AG20443 (cell line): Measurements from ENCODE around the gene GLB1L.
"Not testable (repeated sequence)": the region's sequence is repeated elsewhere in the genome, so short reads cannot be mapped to it uniquely, and the experiment has no call there.

ENCODE experiments used
- DNase-seq: peaks from one replicate; pipeline ENCODE4 v3.0.0; 2012; ENCODE audit warnings: low spot score, mixed read lengths

The GLB1L gene

GRCh38 chr2:219245148-219245898 lies at the start of gene GLB1L, which contains the start of gene STK16:
Gene GLB1L, minus strand, starts transcription at chr2:219245444. Its CDS starts 1,871 bp downstream, at chr2:219243573.
Gene STK16, plus strand, starts transcription at chr2:219245479. Its CDS starts 521 bp downstream, at chr2:219246000.
- DNase-seq: peak; percentile 97

GRCh38 chr2:219294356-219295351 lies 49.4 kb upstream of the GLB1L start:
- DNase-seq: peak; percentile 95

DNA sequence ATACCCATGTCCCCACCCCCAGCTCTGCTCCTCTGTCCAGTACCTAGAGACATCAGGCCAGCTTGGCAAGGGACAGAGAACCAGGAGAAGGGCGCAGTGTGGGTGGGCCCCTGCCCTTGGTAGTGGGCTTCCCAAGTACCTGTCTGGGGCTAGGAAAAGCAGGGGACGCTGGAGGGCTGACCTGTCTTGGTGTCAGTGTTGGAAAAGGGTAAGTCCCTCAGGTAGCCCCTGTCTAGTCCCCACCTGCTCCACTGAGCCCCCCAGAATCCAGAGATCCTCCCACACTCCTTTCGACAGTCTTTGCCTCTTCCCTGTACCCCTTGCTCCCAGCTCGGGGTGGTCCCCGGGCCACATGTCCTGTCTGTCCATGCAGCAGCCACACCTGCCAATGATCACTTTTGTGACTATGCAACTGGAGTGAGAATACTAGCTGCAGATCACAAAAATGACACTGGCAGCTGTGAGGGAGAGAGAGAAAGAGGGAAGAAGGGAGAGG lies 48.5 kb upstream of the GLB1L start:
- DNase-seq: no peak

DNA sequence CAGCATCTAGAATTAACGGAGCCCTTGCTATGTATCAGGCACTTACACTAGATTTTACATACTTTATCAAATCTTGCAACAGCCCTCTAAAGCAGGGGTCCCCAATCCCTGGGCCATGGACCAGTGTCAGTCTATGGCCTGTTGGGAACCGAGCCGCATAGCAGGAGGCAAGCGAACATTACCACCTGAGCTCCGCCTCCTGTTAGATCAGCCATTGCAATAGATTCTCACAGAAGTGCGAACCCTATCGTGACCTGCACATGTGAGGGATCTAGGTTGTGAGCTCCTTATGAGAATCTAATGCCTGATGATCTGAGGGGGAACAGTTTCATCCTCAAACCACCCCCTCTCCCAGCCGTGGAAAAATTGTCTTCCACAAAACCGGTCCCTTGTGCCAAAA lies 47.4 kb upstream of the GLB1L start:
- DNase-seq: no peak

- no peak for DNase-seq
Measured at GRCh38 chr2:219291910-219292490, 46.8 kb upstream of the GLB1L start.

DNA sequence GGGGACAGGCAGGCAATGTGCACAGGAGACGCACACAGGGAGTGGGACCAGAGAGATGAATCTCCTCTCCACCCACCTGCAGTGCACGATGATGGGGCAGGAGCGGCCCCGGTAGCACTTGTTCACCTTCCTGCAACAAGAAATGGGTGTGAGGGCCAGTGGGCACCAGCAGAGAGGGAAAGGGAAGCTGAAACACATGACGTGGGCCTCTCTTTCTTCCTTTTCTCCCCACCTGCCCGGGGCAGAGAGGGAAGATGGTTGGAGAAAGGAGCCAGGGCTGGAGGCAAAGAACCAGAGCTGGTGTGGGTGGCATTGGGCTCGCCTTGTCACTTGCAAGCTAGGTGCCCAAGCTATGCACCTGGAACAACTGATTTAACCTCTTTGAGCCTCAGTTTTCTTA lies 46.1 kb upstream of the GLB1L start:
- DNase-seq: no peak

GRCh38 chr2:219290381-219291171 lies 45.3 kb upstream of the GLB1L start:
- DNase-seq: no peak

DNA sequence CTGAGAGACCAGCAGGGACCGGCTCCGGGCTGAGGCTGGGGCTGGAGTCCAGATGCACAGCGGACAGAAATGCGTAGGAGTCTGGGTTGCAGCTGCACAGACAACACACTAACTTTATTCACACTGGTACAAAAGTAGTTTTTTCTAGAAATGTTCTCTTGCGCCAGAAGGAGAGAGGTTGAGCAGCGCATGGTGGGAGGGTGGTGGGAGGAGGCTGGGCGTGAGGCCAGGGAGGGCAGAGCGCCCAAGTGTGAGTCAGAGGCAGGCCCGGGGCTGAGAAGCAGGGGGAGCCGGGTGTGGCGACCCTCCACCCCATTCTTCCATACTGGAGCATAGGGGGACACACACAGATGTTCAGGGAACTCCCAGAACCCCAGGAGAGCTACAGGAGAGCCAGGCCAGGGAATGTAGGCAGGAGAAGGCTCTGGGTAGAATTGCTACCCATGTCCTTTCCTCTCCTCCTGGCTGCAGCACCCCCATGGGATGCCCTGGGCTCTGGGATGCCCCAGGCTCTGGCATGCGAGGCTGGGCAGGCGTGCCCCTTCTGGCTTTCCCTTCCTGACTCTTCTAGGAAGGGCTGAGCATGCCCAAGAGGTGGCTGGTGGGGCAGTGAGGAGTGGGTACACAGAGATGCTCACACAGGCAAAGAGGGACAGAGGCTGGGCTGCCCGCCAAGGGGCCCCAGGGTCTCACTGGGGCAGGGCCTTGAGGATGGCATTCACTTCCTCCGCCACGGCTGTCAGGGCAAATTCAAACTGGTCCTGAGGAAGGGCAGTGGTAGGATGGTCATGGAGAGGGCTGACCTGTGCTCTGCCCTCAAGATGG lies 44.5 kb upstream of the GLB1L start:
- DNase-seq: peak; percentile 90

- no peak for DNase-seq
Measured at GRCh38 chr2:219289195-219289536, 43.9 kb upstream of the GLB1L start.

DNA sequence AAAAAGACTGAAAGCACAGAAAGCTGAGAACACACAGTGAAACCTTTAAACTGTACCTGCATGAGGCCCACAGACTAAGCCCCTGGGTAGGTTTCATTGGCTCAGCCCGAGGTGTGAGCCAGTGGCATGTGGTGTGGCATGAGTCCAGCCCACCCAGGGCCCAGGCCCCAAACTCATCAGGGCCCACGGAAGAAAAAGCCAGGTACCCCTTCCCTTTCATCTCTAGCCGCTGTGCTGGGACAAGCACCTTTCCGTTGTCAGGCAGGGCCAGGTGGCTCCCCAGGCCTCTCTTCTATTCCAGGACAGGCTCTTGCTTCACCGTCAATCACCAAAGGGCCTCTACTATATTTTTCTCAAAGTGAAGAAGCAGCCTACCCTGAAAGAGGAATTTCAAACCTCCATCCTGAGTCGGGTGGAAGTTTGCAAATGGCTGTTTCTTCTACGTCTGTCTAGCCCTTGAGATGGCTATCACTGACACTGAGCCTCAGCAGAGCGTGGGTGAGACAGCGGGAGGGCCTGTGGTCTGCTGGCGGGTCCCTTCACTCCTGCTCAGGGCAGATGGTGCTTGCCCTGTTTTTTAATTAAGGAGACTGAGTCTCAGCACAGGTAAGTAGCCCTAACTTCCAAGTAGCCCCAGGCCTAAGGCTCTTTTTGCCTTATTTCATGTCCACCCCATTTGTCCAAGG lies 42.5 kb upstream of the GLB1L start:
- DNase-seq: no peak

DNA sequence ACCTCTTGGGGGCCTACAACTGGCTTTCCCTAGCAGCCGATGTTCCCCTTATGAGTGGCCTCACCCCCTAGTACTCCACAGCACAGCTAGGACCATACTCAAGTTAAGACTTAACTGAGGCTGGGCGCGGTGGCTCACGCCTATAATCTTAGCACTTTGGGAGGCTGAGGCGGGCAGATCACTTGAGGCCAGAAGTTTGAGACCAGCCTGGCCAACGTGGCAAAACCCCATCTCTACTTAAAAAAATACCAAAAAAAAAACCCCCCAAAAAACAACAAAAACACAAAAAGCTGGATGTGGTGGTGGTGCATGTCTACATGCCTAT lies 41.8 kb upstream of the GLB1L start:
- DNase-seq: not testable (repeated sequence)

DNA sequence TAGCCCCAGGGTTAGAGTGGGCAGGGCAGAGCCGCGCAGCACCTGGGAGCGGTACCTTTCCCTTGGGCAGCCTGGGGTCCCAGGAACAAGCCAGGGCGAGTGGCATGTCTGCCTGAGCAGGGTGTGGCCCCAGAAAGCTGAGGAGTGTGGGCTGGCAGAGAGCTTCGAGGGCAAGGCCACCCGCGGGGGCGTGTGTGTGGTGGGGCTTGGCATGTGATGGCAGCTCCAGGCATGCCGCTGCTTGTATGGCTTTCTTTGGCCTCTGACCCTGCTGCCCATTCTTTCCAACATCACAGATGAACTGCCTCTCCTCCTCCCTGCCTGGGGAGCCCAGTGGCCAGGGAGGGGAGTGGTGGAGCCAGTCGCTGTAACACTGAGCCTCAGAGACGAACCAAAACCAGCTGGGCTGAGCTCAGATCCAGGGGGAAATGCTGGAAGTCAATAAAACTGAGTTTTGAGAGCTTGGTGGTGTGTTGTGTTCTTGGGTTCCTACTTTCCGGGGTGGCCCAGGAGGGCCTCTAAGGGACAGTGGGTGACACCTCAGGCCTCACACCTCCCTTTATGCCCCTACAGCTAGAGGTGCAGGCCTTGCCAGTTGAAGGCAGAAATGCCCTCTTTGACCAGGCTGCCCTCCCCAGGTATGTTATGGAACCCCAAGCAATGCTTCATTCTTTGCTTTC lies 41.3 kb upstream of the GLB1L start:
- DNase-seq: no peak

DNA sequence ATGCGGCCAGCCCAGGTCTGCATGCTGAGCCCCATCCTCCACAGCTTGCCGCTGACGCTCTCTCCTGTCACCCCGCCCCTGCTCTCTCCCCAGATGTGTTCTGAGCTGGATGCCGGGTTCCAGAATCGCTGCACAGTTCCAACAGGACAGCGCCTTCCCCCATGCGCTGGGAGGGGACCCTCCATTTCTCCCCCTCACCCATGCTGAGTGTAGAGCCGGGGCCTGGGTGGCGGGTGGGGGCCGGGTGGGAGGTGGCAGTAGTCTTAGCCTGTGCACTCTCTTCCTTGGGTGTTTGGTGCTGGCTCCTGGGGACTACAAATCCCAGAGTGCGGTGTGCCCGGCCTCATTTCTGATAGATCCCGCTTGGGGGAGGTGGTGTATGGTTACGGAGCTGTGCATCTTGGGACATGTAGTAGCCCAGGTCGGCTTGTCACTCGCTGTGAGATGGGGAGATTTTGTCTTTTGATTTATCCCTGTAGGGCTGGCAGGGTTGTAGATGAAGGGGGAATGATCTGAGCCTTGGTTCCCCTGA lies 40.7 kb upstream of the GLB1L start:
- peak; percentile 77 for DNase-seq

- no peak for DNase-seq
Measured at GRCh38 chr2:219285373-219285735, 40.1 kb upstream of the GLB1L start.

GRCh38 chr2:219284501-219285372 lies 39.5 kb upstream of the GLB1L start:
- no peak for DNase-seq

GRCh38 chr2:219282943-219283581 lies 37.8 kb upstream of the GLB1L start:
- DNase-seq: no peak

- no peak for DNase-seq
Measured at GRCh38 chr2:219282375-219282774, 37.1 kb upstream of the GLB1L start.

DNA sequence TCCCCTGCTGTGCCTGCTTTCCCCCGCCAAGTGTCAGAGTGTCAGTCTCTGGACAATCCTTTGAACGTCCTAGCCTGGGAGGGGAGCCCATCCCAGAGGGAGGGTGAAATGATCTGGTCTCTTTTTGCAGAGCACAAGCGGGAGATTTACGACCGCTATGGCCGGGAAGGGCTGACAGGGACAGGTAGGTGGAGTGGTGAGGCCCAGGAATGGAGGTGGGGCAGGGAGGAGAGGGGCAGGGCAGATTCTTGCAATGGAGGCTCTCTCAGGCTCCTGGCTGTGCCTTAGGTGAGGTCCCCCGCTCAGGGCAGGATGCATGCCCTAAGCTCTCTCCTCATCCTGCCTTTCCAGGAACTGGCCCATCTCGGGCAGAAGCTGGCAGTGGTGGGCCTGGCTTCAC lies 36.3 kb upstream of the GLB1L start:
- no peak for DNase-seq
